AG10803 (cell line): Measurements from ENCODE around the gene CD200R1L.

Experiments
- DNase-seq: peaks from one replicate; pipeline ENCODE4 v3.0.0; 2010; ENCODE audit warnings: low read depth
- H3K4me3 ChIP-seq: 2 replicates; pipeline ENCODE4 v1.5.1; 2011; ENCODE audit warnings: mild to moderate bottlenecking, low read length, control low read depth
- TF ChIP-seq, protein P1 (sequence below): conservative IDR thresholded peaks from 2 replicates; pipeline ENCODE4 v1.5.1; 2011; ENCODE audit warnings: mild to moderate bottlenecking, low read length, control low read depth, inconsistent platforms

Gene CD200R1L

DNA sequence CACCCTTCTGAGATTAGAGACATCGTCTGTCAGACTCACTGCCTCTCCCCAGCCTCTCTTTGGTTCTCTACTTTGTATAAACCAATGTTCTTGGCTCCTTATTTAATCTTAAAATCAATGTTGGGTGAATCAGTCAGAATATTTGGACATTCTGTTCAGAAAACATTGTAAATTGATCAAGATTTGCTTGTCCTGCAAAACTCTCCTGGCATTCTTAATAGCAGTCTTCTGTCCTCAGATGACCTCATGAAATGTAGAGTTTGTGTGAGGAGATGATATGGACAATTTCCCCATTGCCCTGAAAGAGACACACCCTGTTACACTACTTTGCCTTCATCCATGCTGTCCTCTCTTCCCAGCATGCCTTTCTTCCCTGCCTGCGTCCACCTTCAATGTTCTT is 33.6 kb downstream of the CD200R1L start:
- TF ChIP-seq, protein P1, sequence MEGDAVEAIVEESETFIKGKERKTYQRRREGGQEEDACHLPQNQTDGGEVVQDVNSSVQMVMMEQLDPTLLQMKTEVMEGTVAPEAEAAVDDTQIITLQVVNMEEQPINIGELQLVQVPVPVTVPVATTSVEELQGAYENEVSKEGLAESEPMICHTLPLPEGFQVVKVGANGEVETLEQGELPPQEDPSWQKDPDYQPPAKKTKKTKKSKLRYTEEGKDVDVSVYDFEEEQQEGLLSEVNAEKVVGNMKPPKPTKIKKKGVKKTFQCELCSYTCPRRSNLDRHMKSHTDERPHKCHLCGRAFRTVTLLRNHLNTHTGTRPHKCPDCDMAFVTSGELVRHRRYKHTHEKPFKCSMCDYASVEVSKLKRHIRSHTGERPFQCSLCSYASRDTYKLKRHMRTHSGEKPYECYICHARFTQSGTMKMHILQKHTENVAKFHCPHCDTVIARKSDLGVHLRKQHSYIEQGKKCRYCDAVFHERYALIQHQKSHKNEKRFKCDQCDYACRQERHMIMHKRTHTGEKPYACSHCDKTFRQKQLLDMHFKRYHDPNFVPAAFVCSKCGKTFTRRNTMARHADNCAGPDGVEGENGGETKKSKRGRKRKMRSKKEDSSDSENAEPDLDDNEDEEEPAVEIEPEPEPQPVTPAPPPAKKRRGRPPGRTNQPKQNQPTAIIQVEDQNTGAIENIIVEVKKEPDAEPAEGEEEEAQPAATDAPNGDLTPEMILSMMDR = no peak
- H3K4me3 ChIP-seq = no peak overlapping the region
- peak; percentile 33 for DNase-seq

DNA sequence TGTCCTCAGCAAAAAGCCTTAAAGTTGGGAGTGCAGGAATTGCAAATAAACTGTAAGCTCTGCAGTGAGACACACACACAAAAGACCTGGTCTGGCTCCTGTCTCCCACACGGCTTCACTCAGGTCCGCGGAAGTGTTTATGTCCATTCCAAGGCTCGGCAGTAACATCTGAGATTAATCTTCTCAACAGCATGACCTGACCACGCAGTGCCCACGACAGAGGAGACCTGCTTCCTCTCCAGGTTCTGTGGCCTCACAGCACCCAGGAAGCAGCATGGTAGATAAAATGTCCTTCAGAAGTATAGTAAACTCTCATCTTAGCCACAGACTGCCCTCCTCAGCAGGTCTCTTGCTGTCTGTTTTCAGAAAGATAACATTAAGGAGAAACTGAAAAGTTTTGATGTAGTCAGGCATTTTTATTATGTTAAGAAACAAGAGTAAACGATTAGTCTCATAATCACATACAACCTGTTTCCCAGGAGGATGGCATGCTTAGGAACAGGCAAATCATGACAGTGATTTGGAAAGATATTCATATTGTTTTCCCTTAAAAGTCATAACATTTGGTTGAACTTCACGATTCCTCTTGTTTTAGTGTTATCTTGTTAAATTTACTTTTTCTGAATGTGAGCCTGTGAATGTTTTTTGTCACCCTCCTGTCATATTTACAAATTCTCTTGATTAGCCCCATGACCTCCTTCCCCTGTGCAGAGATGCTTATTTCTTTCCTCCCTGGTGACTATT is 34.6 kb downstream of the CD200R1L start:
- TF ChIP-seq, protein P1 = no peak
- DNase-seq = no peak
- no peak overlapping the region for H3K4me3 ChIP-seq

DNA sequence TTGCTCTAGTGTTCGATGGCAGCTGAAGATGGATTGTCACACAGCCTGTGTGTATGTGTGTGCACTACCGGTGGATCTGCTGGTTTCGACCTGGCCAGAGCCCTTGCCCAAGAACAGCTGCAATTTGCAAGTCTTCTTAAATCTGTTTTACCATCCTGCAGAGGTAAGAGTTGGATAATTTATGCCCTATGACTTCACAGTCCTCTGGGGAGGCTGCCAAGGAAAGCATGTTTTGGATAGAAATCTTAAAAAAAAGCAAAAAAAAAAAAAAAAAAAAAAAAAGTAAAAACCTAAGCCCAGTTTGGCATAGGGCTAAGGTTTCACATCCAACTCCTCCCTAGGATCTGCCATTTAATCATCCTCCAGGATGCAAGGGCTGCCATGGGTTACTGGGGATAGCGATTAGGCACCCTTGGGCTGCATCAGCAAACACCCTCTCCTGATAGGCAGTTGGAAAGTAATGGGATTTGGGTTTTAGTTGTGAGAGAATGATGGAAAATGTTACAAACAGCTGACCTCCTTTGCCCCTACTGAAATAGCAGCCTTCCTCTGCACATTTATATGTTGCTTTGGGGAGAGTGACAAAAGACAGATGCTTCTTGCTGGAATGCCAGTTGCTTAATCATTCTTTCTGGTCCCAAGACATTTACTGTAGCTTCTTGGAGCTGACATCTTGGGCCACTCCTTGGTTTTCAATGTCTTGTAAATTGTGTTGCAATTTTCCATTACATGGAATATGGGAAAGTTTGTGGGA is 35.4 kb downstream of the CD200R1L start:
- TF ChIP-seq, protein P1 = no peak
- H3K4me3 ChIP-seq = no peak overlapping the region
- DNase-seq = peak; percentile 98

DNA sequence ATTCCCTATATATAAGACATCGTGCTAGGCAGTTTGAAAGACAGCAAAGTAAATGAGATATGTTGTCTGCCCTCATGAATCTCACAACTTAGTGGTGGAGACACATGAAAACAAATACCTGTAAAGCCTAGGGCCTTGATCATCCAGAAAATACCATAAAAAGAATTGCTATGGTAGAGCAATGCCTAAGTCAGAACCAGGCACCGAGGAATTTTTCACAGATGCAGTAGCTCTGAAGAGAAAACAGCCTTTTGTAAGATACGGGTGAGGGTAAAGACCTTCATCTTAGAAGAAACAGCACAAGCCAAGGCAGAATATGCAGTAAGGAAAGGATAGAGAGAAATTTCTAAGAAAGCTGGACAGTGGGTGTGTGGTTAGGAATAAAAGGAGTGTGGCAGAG is 36.1 kb downstream of the CD200R1L start:
- no peak overlapping the region for H3K4me3 ChIP-seq
- no peak for DNase-seq
- TF ChIP-seq, protein P1 = no peak

DNA sequence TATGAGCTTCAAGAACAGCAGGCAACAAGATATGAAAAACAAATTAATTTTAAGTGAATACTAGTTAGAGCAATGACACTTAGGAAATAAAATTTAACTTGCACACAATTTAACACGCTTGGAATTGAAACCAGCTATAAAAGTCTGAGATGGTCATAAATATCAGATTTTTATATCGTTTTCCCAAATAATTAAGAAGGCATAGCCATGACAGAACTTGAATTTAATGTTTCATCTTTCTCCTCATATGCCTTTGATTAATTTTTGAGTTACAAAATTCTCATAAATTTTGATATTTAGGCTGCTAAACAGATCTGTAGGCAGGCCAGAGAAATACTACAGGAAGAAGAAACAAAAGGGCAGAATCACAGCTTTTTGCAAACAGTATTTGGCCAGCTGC is 38.5 kb downstream of the CD200R1L start:
- DNase-seq = peak; percentile 33
- H3K4me3 ChIP-seq = no peak overlapping the region
- TF ChIP-seq, protein P1 = no peak

DNA sequence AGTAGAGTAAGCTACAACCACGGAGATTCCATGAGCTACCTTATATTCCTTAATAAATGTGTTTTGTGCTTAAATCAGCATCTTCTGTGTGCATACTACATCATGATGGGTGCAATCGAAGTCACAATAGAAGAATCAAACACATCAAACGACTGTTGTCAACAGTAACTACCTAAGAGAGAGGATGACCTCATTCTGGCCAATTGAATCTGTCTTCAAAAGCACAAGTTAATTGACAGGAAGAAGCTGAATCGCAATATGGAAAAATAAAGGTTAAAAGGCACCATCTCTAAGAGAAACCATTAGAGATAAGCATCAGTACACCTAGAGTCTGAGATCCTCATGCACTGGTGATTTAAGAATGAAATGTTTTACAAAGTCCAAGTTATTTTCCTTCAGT is 39.0 kb downstream of the CD200R1L start:
- TF ChIP-seq, protein P1 = no peak
- H3K4me3 ChIP-seq = no peak overlapping the region
- DNase-seq = no peak

DNA sequence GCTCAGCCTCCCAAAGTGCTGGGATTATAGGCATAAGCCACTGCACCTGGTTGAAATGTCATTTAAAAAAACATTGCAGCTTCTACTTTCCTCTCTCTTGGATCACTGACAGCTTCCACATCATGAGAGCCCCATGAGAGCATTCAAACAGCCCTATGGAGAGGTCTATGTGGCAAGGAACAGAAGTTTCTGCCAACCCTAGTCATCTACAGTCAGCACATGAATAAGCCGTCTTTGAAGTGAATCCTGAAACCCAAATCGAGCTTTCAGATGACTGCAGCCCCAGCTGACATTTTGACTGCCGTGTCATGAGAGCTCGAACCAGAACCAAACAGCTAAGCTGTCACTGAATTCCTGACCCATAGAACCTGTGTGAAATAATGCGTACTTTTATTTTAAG is 39.8 kb downstream of the CD200R1L start:
- TF ChIP-seq, protein P1 = no peak
- no peak overlapping the region for H3K4me3 ChIP-seq
- no peak for DNase-seq
